Glomerular visceral epithelial cell (primary cell): Measurements from ENCODE around the gene SCYGR6.
"Not testable (repeated sequence)": the region's sequence is repeated elsewhere in the genome, so short reads cannot be mapped to it uniquely, and the experiment has no call there.

Source experiments
- DNase-seq: peaks from one replicate; pipeline ENCODE4 v3.0.0-alpha.2; 2016; ENCODE audit errors: extremely low spot score

SCYGR6 gene, protein sequence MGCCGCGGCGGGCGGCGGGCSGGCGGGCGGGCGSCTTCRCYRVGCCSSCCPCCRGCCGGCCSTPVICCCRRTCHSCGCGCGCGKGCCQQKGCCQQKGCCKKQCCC

DNA sequence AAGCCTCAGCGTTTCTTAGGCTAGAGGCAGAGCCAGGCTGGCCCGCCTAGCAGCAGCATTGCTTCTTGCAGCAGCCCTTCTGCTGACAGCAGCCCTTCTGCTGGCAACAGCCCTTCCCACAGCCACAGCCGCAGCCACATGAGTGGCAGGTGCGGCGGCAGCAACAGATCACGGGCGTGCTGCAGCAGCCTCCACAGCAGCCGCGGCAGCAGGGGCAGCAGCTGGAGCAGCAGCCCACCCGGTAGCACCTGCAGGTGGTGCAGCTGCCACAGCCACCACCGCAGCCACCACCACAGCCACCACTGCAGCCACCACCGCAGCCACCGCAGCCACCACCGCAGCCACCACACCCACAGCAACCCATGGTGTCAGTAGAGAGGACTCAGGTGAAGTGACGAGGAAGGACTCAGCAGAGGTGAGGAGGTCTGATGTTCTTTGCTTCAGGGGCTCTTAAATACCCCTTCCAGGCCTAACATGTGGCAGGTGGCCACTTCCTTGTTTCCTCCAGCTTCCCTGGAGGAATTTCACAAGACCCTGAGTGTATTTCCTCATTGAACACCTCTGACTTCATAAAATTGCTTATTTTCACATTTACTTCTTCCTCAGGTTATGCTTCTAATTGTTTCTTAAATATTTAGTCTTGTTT lies at the start of gene SCYGR6:
SCYGR6 (minus strand) TSS at position 364 of the 646 bp plus-strand sequence; CDS start at position 364, 0 bp downstream.
- no peak for DNase-seq

DNA sequence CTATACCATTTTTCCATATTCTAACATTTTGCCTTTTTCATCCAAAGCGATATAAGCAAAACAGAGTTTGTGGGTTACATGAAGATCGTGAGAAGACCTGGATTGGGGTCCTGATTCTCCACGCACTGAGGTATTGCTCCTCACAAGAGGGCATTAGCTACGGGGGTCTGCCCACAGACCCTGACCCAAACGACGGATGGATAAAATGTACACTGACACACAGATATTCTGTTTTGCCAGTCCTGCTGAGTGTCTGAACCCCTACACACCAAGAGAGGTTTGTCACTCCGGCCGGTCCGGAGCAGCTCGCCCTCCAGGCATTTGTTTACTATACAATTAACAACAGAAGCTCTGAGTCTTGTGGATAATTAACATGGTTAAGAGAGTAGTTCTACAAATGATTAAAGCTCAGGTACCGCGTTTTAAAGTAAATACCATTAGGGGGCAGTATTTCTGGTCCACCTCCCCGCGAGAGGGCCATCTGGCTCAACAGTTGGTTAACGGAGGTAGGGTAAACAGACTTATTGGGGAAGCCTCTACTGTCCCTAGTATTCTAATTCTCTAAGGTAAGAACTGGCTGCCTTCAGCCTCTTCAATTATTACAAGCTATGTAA lies 49.6 kb upstream of the SCYGR6 start:
- DNase-seq: no peak

DNA sequence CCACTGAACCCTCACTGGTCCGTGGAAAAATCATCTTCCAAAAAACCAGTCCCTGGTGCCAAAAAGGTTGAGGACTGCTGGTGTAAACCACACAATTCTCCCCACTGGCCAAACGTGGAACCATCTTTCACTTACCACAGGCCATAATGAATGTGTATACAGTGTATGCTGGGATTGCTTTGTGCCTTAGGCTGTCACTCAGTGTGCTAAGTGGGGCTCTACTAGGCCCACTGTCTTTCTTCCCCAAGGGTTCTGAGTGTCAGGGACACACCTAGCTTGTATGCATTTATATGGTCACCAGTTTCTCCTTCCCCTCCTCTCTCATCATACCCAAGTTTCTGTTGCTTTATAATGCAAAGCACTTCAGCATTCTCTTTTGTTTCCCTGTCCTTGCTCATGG lies 48.4 kb upstream of the SCYGR6 start:
- DNase-seq: no peak

DNA sequence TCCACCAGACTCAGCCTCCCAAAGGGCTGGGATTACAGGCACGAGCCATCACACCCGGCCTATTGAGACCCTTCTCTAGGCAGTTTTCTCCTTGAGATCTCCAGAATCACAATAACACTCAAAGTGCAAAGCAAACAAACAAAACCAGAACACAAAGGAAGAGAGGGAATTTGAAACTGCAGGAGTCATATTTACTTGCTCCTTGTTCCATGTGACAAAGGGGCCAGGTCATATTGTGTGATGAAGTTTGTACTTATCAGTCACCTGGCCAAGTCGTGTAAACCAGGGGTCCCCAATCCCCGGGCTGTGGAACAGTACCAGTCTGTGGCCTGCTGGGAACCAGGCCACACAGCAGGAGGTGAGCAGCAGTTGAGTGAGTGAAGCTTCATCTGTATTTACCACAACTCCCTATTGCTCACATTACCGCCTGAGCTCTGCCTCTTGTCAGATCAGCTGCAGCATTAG lies 47.7 kb upstream of the SCYGR6 start:
- DNase-seq: no peak

DNA sequence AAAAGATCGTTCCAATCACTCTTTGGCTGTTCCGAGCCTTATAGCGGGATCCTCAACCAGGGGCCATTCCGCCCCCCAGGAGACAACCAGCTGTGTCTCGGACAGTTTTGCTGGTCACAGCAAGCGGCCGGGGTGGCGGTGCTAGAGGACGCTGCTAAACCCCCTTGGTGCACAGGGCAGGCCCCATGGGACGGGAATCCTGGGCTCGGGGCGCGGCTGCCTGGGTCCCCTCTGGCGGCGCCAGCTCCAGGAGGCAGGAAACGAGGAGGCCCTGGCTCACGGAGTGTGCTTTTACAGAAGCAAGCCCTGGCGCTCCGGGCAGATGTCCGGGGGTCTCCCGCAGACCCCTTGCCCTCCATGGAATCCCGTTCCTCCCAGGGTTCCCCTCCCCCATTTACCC lies 43.3 kb upstream of the SCYGR6 start:
- no peak for DNase-seq

DNA sequence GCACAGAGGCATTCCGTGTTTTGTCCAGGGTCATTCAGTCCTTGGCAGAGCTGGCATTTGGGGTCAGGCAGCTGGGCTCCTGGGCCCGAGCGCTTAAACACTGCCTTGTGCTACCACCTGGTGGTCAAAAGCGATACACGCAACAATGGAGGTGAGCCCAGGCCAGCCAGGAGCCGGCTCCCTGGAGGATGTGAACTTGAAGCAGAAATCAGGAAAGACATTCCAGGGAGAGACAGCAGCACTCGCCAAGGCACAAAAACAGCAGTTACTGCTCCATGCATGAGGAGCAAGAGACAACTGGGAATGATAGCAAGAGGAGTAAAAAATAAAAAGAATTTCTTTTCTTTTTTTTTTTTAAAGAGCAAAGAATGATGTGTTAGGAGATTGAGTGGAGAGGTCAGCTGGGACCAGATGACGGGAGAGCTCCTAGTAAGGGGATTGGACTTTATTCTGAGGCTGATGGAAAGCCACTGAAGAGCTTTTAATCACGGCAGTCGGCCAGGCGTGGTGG lies 41.9 kb upstream of the SCYGR6 start:
- DNase-seq: peak; percentile 87

DNA sequence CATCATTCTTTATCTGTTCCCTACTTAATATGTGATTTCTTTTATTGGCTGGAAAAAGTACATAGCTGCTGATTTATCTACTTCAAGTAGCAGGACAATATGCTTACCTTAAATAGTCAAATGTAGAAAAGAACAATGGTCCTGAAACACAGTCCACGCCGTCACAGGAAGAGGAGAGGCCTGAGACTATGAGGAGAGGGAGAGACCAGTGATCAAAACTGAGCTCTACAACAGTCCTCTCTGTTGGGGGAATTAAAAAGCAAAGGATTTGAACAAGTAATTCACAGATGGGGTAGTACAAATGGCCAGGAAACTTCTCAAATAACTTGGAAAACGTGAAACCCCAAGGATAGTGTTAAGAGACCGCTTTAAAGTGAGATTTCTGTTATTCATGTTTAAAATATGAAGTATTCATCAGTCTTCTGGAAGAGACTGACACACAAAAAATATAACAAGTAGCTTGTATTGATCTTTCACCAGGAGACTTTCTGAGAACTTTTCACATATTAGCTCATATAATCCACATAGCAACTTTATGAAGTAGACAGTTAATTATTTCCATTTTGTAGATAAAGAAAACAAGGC lies 41.3 kb upstream of the SCYGR6 start:
- no peak for DNase-seq

DNA sequence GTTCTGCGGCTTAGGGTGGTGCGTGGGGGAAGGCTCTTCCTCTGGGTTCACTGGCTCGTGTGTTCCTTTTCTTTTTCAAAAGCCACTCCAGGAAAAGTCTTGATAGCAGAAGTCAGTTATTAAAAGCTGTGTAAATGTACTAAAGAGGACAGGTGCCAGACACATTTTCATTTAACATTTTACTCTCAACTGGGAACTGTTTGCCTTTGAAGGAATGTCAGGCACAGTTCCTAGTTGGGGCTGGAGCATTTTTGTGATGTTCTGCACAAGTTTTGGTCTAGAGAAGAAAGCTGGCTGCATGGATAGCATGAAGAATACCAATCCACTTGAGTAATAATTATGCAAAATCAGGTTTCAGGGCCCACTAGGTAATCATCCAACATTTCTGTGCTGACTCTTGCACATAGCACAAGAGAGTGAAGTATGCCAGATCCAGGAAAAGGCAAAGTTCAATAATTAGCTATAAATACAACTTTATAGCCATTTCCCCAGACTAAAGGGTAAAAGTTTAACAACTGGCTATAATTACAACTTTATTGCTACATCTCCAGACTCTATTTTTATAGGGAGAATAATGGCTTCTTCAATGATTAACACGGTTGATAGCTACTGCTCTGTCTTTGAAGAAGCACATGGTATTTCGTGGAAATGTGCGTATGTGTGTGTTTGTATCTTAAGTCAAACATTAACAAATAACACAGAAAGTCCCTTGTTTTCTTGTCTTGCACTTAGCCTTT lies 37.4 kb upstream of the SCYGR6 start:
- peak; percentile 66 for DNase-seq

DNA sequence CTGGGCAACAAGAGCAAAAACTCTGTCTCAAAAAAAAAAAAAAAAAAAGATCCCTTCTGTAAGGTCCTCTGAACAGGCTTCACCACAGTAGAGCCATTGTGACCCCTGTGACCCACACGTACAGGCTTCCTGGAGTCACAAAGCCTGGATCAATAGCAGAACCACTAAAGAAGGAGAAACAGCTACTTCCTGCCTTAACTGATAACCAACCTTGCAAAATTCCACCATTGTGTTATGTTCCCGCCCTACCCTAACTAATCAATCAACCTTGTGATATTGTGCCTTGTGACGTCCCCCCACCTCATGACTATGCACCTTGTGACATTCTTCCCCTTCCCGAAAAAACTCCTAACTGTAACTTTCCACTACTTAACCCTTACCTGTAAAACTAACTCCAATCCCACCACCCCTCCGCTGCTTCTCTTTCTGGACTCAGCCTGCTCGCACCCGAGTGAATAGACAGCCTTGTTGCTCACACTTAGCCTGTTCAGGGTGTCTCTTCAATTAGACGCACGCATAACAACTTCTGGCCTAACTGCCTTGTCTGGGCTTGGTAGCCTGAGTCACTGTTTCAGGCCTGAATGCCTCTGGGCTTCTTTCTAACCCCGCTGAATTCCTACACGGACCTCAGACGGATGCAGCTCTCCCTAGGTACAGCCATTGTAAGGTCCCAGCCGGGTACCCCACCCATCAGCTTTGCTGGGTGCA lies 35.0 kb upstream of the SCYGR6 start:
- peak; percentile 91 for DNase-seq

DNA sequence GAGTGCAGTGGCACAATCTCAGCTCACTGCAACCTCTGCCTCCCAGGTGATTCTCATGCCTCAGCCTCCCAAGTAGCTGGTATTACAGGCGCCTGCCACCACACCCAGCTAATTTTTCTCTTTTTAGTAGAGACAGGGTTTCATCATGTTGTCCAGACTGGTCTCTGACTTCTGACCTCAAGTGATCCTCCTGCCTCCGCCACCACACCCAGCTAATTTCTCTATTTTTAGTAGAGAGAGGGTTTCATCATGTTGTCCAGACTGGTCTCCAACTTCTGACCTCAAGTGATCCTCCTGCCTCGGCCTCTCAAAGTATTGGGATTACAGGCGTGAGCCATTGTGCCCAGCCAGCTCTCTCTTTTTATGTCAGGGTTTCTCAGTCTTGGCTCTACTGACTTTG lies 31.7 kb upstream of the SCYGR6 start:
- not testable (repeated sequence) for DNase-seq

DNA sequence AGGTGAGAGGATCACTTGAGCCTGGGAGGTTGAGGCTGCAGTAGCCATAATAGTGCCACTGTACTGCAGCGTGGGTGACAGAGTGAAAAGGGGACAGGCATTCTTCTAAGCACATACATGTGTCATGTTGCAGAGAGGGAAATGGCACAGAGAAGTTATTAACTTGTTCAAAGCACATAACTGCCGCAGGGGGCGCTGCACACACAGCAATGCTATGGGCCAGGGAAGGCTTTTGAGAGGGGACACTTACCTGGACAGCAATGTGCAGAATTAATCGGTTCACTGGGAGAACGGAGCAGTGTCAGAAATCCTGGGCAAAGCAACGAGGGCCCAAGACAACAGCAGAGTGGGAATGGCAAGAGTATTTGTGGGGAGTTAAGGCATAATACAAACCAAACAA lies 23.5 kb upstream of the SCYGR6 start:
- DNase-seq: no peak

DNA sequence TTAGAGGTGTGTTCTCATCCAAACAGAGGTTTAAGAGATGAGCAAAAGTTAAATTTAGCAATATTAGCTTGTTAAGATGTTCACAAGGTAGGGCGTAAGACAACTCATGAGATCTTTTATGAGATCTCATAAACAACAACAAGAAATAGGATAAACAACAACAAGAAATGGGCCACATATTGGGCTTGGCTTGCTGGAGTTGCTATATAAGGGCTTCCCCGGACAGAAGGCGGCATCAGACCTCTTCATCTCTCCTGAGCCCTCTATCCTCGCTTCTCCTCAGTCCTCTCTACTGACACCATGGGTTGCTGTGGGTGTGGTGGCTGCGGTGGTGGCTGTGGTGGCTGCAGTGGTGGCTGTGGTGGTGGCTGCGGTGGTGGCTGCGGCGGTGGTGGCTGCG lies 21.0 kb upstream of the SCYGR6 start, which contains the start of gene SCYGR8:
SCYGR8 (plus strand) TSS at position 301 of the 400 bp plus-strand sequence; CDS start at position 301, 0 bp downstream.
- DNase-seq: no peak

DNA sequence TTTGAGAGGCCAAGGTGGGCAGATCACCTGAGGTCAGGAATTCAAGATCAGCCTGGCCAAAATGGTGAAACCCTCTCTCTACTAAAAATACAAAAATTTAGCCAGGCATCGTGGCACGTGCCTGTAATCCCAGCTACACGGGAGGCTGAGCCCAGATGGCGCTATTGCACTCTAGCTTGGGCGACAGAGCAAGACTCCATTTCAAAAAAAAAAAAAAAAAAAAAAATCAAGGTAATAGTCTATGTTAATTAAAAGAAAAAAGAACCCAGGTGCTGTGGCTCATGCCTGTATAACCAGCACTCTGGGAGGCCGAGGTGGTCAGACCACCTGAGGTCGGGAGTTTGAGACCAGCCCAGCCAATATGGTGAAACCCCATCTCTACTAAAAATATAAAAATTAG lies 16.1 kb upstream of the SCYGR6 start:
- peak; percentile 12 for DNase-seq

DNA sequence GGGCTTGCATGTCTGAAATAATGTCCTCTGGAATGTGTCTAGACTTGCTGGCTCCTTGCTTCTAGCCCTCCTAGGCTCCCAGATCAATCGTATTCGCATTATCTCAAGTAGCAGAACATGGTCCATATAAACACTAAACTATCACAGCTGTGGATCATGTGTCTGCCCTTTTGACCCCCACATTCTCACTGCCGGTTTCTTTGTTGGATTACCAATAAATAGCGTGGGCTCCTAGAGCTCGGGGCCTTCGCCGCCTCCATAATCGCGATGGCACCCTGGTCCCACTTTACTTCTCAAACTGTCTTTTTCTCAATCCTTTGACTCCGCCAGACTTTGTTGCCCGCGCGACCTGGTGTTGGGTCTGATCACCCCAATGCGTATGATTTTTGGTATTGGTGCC lies 14.8 kb upstream of the SCYGR6 start:
- no peak for DNase-seq

DNA sequence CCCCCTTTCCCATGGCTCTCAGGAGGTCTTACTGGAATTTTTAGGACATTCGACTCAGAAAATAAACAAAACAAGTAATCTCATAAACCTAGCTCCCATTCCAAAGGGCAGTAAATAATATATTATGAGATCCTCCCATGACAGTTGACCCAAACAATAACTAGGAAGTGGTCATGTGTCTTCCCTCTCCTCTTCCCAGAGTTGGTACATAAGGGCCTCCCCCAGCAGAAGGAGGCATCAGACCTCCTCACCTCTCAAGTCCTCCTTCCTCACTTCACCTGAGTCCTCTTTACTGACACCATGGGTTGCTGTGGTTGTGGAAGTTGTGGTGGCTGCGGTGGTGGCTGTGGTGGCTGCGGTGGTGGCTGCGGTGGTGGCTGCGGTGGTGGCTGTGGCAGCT lies 3.5 kb upstream of the SCYGR6 start, which contains the start of gene SCYGR7:
SCYGR7 (plus strand) TSS at position 301 of the 400 bp plus-strand sequence; CDS start at position 301, 0 bp downstream.
- no peak for DNase-seq

DNA sequence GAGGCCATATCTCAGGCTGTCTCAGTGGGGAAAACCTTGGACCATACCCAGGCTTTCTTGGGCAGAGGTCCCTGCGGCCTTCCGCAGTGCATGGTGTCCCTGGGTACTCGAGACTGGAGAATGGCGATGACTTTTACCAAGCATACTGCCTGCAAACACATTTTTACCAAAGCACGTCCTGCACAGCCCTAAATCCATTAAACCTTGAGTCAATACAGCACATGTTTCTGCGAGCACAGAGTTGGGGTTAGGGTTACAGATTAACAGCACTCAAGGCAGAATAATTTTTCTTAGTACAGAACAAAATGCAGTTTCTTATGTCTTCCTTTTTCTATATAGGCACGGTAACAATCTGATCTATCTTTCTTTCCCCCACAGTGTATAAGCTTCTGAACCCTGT lies 1.7 kb downstream of the SCYGR6 start:
- DNase-seq: not testable (repeated sequence)

DNA sequence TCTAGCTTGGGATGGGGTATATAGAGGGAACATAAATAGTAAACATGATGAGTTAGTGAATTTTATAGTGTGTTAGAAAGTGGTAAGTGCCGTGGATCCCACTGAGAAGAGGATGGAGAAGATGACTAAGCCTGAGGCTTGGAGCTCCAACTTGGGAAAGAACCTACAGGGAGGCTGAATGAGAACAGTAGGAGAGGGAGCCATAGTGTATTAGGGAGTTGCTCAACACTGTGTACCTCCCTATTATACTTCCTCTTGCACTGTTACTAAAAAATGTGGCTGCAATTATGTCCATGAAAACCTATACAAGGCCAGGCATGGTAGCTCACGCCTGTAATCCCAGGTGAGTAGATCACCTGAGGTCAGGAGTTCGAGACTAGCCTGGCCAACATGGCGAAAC lies 3.9 kb downstream of the SCYGR6 start:
- DNase-seq: no peak

DNA sequence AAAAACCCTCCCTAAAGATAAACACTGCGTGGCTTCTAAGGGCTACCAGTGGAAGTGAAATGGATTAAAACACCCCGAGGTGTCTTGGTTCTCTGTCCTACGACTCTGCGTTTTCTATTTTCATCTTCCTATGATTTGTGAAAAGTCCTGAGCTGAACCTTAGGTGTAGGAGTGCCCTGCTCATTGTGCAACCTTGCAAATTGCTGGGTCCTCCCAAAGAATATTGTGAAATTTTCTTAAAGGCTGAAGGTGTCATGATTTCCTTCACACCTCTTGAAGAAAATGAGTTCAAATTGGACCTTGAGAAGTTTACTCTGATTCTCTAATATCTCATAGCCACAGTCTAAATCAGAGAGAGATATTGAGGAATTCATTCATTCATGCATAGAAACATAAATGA lies 4.9 kb downstream of the SCYGR6 start:
- DNase-seq: no peak

DNA sequence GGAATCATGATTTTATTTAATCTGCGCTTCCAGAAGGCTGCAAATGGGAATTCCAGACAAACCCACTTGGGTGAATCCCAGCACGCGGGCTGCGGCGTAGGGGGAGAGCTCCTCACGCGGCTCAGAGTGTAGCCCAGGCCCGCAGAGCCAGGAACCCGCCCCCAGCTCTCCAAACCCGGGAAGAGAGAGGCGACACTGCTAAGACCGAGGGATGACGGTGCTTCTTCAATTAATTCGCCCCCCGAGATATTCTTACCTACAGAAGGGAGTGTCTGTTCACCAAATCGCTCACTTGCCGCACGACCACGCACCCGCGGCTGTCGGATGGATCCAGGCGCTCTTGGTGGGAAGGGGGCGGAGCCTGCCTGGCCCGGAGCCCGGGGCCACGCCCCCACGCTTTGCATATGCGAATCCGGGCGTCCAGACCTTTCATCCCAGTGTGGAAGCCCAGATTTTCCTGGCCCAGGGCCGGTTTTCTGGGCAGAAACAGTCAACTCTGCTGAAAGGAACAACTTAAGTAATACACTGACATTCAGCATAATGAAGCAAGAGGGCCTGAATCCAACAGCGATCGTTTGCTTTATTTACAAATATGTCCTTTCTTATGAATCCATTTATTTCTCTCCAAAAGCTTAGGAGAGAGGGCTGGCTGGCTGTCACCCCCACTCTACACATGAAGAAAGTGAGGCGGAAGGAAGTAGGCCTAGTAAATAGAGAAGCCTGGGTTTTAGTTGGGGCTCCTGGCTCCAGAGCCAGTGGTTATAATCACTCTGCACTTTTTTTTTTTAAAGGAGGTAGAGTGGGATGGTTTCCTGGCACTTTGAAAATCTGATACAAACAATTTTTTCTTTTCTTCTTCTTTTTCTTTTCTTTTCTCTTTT lies 6.6 kb downstream of the SCYGR6 start, which contains the start of gene SLC19A3:
SLC19A3 (minus strand) TSS at position 342 of the 881 bp plus-strand sequence. CDS start 15,710 bp downstream, outside the sequence.
- DNase-seq: peak; percentile 62

DNA sequence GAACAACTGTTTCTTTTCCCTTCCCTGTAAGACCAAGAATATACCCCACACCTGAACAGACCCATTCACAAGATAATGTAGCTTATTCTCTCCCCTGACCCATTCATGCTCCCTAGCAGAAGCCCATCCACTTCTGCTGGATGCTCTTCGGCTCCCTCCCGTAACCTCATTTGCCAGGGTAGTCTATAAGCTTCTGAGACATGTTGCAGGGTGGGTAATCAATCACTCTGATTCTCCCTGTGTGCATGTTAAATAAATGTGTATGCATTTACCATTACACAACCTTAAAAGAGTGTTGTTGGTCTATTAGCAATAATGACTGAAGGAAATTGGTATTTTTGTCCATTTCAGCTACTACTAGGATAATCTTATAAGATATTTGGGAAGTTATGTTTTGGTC lies 8.1 kb downstream of the SCYGR6 start:
- DNase-seq: no peak
